SW480 (cell line): ENCODE data around the gene CD226.

Source experiments
- DNase-seq: peaks from one replicate; pipeline ENCODE4 v3.0.0-alpha.2; 2016; ENCODE audit warnings: low spot score

Gene CD226

DNA sequence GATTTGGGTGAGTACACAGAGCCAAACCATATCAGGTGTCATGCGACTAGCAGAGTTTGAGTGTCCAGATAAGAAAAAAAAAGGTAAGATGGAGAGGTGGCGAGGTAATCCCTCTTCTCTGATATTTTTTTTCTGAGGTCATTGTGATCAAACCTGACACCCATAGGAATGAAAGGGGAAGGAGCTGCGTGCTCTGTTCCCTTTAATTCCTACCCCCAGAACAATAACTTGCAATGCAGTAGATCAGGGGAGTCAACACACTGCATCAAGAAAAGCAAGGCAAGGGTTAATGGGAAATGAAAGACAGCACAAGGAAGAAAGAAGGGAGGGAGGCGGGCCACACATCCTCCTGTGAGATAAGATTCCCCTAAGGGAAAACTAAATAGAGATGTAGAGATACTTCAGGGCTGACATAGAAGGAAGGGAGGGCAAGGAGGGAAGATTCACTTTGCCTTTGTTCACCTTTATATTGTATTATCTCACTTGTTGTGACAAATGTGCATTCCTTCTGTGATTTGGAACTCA is 132.8 kb downstream of the CD226 start:
- no peak for DNase-seq

GRCh38 chr18:69813559-69813958 is 134.1 kb downstream of the CD226 start:
- no peak for DNase-seq

GRCh38 chr18:69808399-69808798 is 139.3 kb downstream of the CD226 start:
- no peak for DNase-seq

GRCh38 chr18:69804776-69805501 is 142.7 kb downstream of the CD226 start:
- DNase-seq: no peak
